ENCODE data around the gene TRPV3. TPM values are rescaled to one million over a fixed set of nuclear protein-coding genes. Genes with fewer than 3 reads are reported as not detected.

Gene TRPV3
- total and polyA plus RNA-seq, 2 of the 13 experiments (the other 11 are each of a cell fraction or from before 2014, with no cell fraction given): 0.90 to 1.0 TPM

DNA sequence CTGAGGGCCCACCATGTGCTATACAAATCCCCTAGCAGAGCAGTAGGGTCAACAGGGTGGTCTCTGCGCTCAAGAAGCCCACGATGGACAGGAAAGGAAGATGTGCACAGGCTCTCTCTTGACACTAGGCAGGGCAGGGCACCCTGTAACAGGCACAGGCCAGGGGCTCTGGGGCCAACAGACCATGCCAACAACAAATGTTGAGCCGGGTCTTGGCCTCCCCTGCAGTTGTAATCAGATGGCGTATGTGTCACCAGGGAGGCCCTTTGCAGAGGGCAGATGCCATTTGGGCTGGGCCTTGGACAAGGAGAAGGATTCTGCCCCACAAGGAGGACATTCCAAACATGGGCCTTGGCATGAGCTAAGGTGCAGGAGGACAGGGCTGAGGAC lies 46.3 kb upstream of the TRPV3 start (continued):
- TF ChIP-seq, protein P1, sequence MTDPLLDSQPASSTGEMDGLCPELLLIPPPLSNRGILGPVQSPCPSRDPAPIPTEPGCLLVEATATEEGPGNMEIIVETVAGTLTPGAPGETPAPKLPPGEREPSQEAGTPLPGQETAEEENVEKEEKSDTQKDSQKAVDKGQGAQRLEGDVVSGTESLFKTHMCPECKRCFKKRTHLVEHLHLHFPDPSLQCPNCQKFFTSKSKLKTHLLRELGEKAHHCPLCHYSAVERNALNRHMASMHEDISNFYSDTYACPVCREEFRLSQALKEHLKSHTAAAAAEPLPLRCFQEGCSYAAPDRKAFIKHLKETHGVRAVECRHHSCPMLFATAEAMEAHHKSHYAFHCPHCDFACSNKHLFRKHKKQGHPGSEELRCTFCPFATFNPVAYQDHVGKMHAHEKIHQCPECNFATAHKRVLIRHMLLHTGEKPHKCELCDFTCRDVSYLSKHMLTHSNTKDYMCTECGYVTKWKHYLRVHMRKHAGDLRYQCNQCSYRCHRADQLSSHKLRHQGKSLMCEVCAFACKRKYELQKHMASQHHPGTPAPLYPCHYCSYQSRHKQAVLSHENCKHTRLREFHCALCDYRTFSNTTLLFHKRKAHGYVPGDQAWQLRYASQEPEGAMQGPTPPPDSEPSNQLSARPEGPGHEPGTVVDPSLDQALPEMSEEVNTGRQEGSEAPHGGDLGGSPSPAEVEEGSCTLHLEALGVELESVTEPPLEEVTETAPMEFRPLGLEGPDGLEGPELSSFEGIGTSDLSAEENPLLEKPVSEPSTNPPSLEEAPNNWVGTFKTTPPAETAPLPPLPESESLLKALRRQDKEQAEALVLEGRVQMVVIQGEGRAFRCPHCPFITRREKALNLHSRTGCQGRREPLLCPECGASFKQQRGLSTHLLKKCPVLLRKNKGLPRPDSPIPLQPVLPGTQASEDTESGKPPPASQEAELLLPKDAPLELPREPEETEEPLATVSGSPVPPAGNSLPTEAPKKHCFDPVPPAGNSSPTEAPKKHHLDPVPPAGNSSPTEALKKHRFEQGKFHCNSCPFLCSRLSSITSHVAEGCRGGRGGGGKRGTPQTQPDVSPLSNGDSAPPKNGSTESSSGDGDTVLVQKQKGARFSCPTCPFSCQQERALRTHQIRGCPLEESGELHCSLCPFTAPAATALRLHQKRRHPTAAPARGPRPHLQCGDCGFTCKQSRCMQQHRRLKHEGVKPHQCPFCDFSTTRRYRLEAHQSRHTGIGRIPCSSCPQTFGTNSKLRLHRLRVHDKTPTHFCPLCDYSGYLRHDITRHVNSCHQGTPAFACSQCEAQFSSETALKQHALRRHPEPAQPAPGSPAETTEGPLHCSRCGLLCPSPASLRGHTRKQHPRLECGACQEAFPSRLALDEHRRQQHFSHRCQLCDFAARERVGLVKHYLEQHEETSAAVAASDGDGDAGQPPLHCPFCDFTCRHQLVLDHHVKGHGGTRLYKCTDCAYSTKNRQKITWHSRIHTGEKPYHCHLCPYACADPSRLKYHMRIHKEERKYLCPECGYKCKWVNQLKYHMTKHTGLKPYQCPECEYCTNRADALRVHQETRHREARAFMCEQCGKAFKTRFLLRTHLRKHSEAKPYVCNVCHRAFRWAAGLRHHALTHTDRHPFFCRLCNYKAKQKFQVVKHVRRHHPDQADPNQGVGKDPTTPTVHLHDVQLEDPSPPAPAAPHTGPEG (CRISPR knock-in tag; IDR thresholded peaks at IDR 0.05): no peak
- TF ChIP-seq GATAD1 (CRISPR knock-in tag; IDR thresholded peaks at IDR 0.05): no peak
- TF ChIP-seq ZNF232 (CRISPR knock-in tag; IDR thresholded peaks at IDR 0.05; ENCODE audit: borderline replicate concordance): no peak
- no peak for TF ChIP-seq POLR2A (IDR thresholded peaks at IDR 0.05; ENCODE audit: insufficient read depth in 1 of 2, low read depth in 2 of 2, low read length in 2 of 2)

DNA sequence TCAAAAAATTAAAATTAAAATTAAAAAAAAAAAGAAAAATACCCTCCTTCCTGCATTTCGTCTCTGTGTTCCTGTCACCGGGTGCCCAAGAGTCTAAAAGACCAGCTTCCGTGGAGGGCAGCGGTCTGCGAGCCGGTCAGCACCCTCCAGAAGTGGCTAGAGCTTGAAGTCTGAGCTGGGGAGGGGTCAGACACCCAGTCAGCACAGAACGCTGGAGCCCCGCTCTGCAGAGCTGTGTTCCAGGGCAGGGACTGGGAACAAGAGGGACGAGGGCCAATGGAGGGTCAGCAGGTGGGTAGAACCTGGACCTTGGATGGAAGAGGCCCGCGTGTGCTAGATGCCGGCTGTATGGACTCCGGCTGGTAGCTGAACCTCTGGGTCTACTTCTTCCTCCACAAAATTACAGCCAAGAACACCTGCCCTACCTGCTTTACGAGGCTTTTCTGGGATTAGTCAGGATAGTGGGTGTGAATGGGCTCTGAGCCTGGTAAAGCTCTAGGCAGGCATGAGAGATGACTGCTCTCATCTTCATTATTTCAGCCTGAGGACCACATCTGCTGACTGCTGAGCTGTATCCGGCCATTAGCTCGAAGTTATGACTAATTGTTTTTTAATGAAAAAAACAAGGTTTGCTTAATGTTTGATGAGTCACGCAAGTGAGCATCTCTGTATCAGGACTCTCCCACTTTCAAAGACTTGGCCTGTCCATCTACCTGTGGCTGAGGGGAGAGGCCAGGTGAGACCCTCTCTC lies 45.7 kb upstream of the TRPV3 start:
- ATAC-seq (no peak), FAIRE-seq (no peak), DNase-seq (ENCODE audit: low spot score) (no peak)
- no peaks in the 10 kb centered on the region for H3K27me3 ChIP-seq (ENCODE audit: control insufficient read depth in 1 of 2, insufficient read depth in 2 of 2, low read length in 2 of 2)
- H2AFZ ChIP-seq (ENCODE audit: low read length): no peak overlapping the region
- peaks cover 5% of the 10 kb centered on the region; the same call in 1 of the 2 replicates for H3K4me1 ChIP-seq (ENCODE audit: insufficient read depth, low read length)
- H3K27ac ChIP-seq (ENCODE audit: extremely low read length, insufficient read depth, low read length): no peak overlapping the region
- 0 out of 2 replicates have a peak, but pooled peaks cover 2% of the 10 kb centered on the region for H4K20me1 ChIP-seq (ENCODE audit: insufficient read depth, low read length)
- TF ChIP-seq AGO2 (optimal IDR thresholded peaks at IDR 0.05; ENCODE audit: low read depth, low read length) (peak; percentile 43), NR2F1 (CRISPR knock-in tag; IDR thresholded peaks at IDR 0.05) (no peak)
- H3K79me2 ChIP-seq (ENCODE audit: insufficient read depth, low read length): no peaks in the 10 kb centered on the region
- BruUV-seq (replicated peaks): no TSS peak
- ChIA-PET CTCF (ENCODE audit: low intra/inter-chr PET ratio, low total read pairs) (interaction anchor here (1.4 kb wide), 1 partner anchor 44 kb away, joined by 9 read pairs; no protein-coding TSS in a partner anchor), POLR2A (interaction anchor here (1.0 to 1.1 kb wide), 2 partner anchors 33 to 64 kb away, joined by 7 read pairs; partner anchors contain the start of genes CTNS, SHPK and TAX1BP3)
- no peaks in the 10 kb centered on the region for H3K9me3 ChIP-seq (ENCODE audit: low read length)
- WGBS (ENCODE audit: low lambda C conversion rate): 95% methylated on average over 12 of the region's 17 CpGs
- intact Hi-C loops (cut with micrococcal nuclease; ENCODE audit: unreplicated experiment) (no loop called here), in situ Hi-C loops (cut with HindIII; ENCODE audit: extremely low pct_ligation_motif_present, low pct_unique_long_range_greater_than_20kb) (no loop called here)
- no peak overlapping the region for H3K4me3 ChIP-seq (replicated peaks in 1 of 3; ENCODE audit: insufficient read depth in 1 of 3, low read depth in 2 of 3, low read length in 3 of 3)
- H3K9ac ChIP-seq (ENCODE audit: insufficient read depth, low read depth, low read length): no peak overlapping the region
- no peak overlapping the region for H3K4me2 ChIP-seq (ENCODE audit: low read depth, low read length)
- peaks cover 6 to 12% of the 10 kb centered on the region in 2 experiments; a peak in 4 of 5 replicates for H3K36me3 ChIP-seq (replicated peaks in 1 of 2; ENCODE audit: control insufficient read depth in 1 of 2, insufficient read depth in 2 of 2, low read length in 2 of 2)
